Measurements from ENCODE around the gene CPT1A.

DNA sequence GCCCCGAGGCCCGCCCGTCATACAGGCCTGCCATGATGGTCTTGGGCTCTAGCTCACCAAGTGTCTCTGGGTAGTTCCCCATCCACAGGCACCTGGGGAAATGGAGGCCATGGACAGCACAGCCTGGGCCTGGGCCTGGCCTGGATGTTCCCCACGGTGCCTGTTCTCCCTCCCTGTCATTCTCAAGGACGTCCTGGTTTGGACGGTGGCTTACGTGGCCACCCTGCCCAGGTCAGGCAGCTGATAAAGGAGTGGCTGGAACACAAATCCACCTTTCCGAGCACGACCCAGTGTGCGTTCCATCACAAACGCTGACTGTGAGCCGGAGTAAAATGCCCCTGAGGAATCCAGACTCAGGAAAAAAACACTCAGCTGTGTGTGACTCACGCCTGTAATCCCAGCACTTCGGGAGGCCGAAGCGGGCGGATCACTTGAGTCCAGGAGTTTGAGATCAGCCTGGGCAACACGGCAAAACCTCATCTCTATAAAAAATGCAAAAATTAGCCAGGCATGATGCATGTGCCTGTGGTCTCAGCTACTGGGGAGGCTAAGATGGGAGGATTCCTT is 49.2 kb downstream of the CPT1A start:
- TF ChIP-seq CTCF (IDR thresholded peaks at IDR 0.05) (no peak), POLR2AphosphoS5 (IDR thresholded peaks at IDR 0.05) (no peak)
